GM12801 (cell line): ENCODE results near the gene DENND2A.

ENCODE experiments used
- CTCF ChIP-seq: IDR thresholded peaks from one replicate; pipeline ENCODE4 v1.5.1; 2011; ENCODE audit warnings: control low read depth; ENCODE audit not compliant: insufficient read length; ENCODE audit errors: extremely low read depth

DENND2A gene

GRCh38 chr7:140672382-140673062 is 31.9 kb upstream of the DENND2A start, which contains the start of gene ADCK2:
ADCK2 (plus strand) TSS chr7:140672945; CDS start chr7:140673331, 386 bp downstream.
- TF ChIP-seq CTCF = no peak

GRCh38 chr7:140671966-140672365 is 31.4 kb upstream of the DENND2A start:
- no peak for TF ChIP-seq CTCF

DNA sequence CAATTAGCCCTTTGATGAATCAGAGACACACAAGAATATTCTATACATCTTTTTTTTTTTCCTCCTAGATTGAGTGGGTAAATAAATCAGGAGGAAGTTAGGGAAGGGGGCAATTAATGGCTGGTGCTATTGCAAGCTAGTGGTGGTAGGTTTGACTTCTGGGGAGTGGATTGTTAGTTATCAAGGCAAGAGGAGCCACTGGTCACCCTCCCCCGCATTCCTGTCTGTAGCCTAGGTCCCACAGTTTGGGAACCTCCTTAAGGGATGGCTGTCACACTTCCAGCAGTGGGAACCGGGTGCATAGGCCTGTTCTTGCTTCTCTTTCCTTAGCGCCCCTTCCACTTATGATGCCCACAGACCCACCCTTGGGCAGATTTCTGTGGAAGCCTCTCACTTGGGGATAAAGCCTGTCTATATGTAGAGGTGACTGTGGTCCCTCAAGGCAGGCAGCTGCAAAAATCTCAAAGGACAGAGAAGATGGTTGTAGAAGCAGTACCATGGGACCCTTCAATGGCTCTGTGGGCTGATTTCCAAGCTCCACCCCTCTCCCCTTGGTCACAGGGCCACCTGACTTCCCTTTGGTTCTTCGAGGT is 29.8 kb upstream of the DENND2A start:
- TF ChIP-seq CTCF = no peak

GRCh38 chr7:140669352-140669751 is 28.7 kb upstream of the DENND2A start:
- TF ChIP-seq CTCF = no peak

DNA sequence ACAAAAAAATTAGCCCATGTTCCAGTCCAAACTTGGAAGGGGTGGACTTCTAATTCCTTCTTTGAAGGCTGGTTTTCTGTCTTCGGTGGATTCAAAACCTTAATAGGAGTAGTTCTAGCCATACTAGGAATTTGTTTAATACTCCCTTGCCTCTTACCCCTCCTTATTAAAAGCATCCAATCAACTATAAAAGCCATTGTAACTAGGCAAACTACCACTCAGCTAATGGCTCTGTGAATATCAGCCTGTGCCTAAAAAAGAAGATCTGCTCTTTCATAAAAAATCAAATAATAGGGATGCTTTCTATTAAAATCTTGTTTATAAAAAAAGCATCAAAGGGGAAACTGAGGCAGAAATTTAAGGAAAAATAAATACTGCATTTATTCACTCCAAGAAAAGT is 28.0 kb upstream of the DENND2A start:
- no peak for TF ChIP-seq CTCF

DNA sequence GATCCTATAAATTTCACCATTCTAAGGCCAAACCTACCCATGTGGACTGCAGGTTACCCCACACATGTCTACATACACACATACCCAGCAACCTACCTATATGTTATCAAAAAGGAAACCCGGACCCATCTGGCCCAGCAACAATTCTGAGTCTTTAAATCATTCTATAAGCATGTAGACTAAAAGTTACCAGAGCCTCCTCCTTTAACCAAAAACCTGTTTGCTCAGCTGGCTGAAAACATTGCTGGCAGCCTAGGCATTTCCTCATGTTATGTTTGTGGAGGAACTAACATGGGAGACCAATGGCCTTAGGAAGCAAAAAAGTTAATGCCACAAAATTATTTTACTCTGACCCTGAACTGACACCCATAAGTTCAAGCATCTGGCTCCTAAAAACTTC is 26.9 kb upstream of the DENND2A start:
- TF ChIP-seq CTCF = no peak

- TF ChIP-seq CTCF = no peak
Observed at GRCh38 chr7:140661124-140661523, 20.5 kb upstream of the DENND2A start.
